ENCODE measurements around the gene EMCN. TPM values are rescaled to one million over a fixed set of nuclear protein-coding genes. Genes with fewer than 3 reads are reported as not detected.

EMCN gene
- total RNA-seq, 1 experiment from 2014 or later, result not detected

GRCh38 chr4:100461807-100462605 is 55.8 kb downstream of the EMCN start:
- BruUV-seq (replicated peaks), result no TSS peak
- no peak for DNase-seq (ENCODE audit: low read depth, low spot score)
- H3K4me3 ChIP-seq (ENCODE audit: low read depth in 2 of 2, low read length in 2 of 2), result no peak overlapping the region
- no peaks in the 10 kb centered on the region for H3K27me3 ChIP-seq (ENCODE audit: control insufficient read depth, insufficient read depth, low read length)
- CTCF ChIA-PET, result no interaction called here
- H3K9me3 ChIP-seq (ENCODE audit: control insufficient read depth, insufficient read depth, low read depth, low read length), result no peaks in the 10 kb centered on the region
- POLR2A ChIA-PET, result no interaction called here
- intact Hi-C loops (cut with micrococcal nuclease; ENCODE audit: unreplicated experiment) (no loop called here), in situ Hi-C loops (cut with HindIII; ENCODE audit: low pct_unique_long_range_greater_than_20kb, low sequenced_read_pairs) (no loop called here)
- no peak for ATAC-seq
- H3K27ac ChIP-seq (ENCODE audit: low read length), result no peak overlapping the region
- no peaks in the 10 kb centered on the region for H3K36me3 ChIP-seq (ENCODE audit: control insufficient read depth, insufficient read depth, low read length)
- no peaks in the 10 kb centered on the region for H3K4me1 ChIP-seq (ENCODE audit: control insufficient read depth, insufficient read depth, low read length)
- TF ChIP-seq TCF7L2 (IDR thresholded peaks at IDR 0.05; ENCODE audit: low read depth, low read length), result no peak
- no peak for TF ChIP-seq CTCF (IDR thresholded peaks at IDR 0.05)
- TF ChIP-seq POLR2AphosphoS5 (IDR thresholded peaks at IDR 0.05; ENCODE audit: low read depth, low read length), result no peak
- TF ChIP-seq SIN3A (IDR thresholded peaks at IDR 0.05; ENCODE audit: borderline replicate concordance, insufficient read depth, low read depth, low read length), result no peak
- TF ChIP-seq REST (IDR thresholded peaks at IDR 0.05; ENCODE audit: insufficient read depth in 1 of 2, low read depth in 2 of 2, low read length in 1 of 2), result no peak

- H3K27me3 ChIP-seq (ENCODE audit: control insufficient read depth, insufficient read depth, low read length), result no peaks in the 10 kb centered on the region
- ChIA-PET CTCF (no interaction called here), POLR2A (no interaction called here)
- H3K4me1 ChIP-seq (ENCODE audit: control insufficient read depth, insufficient read depth, low read length), result no peaks in the 10 kb centered on the region
- H3K36me3 ChIP-seq (ENCODE audit: control insufficient read depth, insufficient read depth, low read length), result no peaks in the 10 kb centered on the region
- no TSS peak for BruUV-seq (replicated peaks)
- no peak overlapping the region for H3K27ac ChIP-seq (ENCODE audit: low read length)
- no peaks in the 10 kb centered on the region for H3K9me3 ChIP-seq (ENCODE audit: control insufficient read depth, insufficient read depth, low read depth, low read length)
- intact Hi-C loops (cut with micrococcal nuclease; ENCODE audit: unreplicated experiment), result no loop called here
- ATAC-seq (no peak), DNase-seq (ENCODE audit: low read depth, low spot score) (no peak)
- no peak overlapping the region for H3K4me3 ChIP-seq (ENCODE audit: low read depth in 2 of 2, low read length in 2 of 2)
- TF ChIP-seq CTCF (IDR thresholded peaks at IDR 0.05), result no peak
- TF ChIP-seq SIN3A (IDR thresholded peaks at IDR 0.05; ENCODE audit: borderline replicate concordance, insufficient read depth, low read depth, low read length), result no peak
- no peak for TF ChIP-seq REST (IDR thresholded peaks at IDR 0.05; ENCODE audit: insufficient read depth in 1 of 2, low read depth in 2 of 2, low read length in 1 of 2)
- no peak for TF ChIP-seq TCF7L2 (IDR thresholded peaks at IDR 0.05; ENCODE audit: low read depth, low read length)
- no peak for TF ChIP-seq POLR2AphosphoS5 (IDR thresholded peaks at IDR 0.05; ENCODE audit: low read depth, low read length)
- in situ Hi-C loops (cut with HindIII; ENCODE audit: low pct_unique_long_range_greater_than_20kb, low sequenced_read_pairs), result no loop called here
These were observed 67.4 kb downstream of the EMCN start for GRCh38 chr4:100450449-100450848.

Data from Panc1 (cell line).